ENCODE measurements around the gene FASTKD2. TPM values are rescaled to one million over a fixed set of nuclear protein-coding genes. Genes with fewer than 3 reads are reported as not detected.
A peak's percentile ranks its signal among the peaks of the same experiment; 100 is the strongest.
"Not testable (repeated sequence)": the region's sequence is repeated elsewhere in the genome, so short reads cannot be mapped to it uniquely, and the experiment has no call there.

Gene FASTKD2
- total and polyA plus RNA-seq, 3 experiments from 2014 or later, result 24.9 to 39.7 (median 37.5) TPM

DNA sequence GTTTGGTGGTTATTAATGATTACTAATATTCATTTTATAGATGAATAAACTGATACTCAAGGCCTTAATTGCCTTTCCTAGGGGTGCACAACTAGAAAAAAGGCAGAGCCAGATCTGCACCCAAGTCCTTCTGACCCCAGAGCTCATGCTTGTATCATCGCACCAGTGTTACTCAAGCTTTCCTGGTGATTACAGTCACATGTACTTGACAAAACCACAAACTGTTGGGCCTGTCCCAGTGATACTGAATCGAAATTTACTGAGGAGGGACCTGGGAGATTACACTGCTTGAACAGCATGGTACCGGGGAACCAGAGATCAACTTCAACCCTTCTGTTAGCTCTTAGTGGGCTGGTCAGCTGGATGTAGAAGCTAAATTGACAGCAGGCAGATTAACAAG lies 33.7 kb downstream of the FASTKD2 start:
- no peak overlapping the region for H3K4me3 Mint-ChIP-seq
- Histone ChIP-seq H3K4me3 (ENCODE audit: low read length) (no peak overlapping the region), H3K36me3 (ENCODE audit: insufficient read depth, low read length) (no peaks in the 10 kb centered on the region), H3K27me3 (ENCODE audit: insufficient read depth, low read length, poor library complexity, severe bottlenecking) (no peaks in the 10 kb centered on the region), H3K27ac (ENCODE audit: low read depth, low read length) (no peak overlapping the region), H3K4me1 (ENCODE audit: insufficient read depth, low read length) (peaks cover 7% of the 10 kb centered on the region), H3K9me3 (ENCODE audit: low read length) (no peaks in the 10 kb centered on the region)
- peaks cover 7 to 10% (median 7%) of the 10 kb centered on the region in 3 donors for H3K4me1 Mint-ChIP-seq
- ChIA-PET CTCF (no interaction called here), POLR2A (no interaction called here)
- H3K27me3 Mint-ChIP-seq, result no peaks in the 10 kb centered on the region
- no peak for DNase-seq
- no peaks in the 10 kb centered on the region for H3K9me3 Mint-ChIP-seq
- H3K36me3 Mint-ChIP-seq, result peaks cover 0 to 16% (median 2%) of the 10 kb centered on the region in 3 donors
- H3K27ac Mint-ChIP-seq, result no peak overlapping the region

- peak overlapping the region in 2 of 8 donors; percentile 30 to 42 for H3K27ac Mint-ChIP-seq
- peaks cover 7 to 10% (median 7%) of the 10 kb centered on the region in 3 donors for H3K4me1 Mint-ChIP-seq
- H3K36me3 ChIP-seq (ENCODE audit: insufficient read depth, low read length), result no peaks in the 10 kb centered on the region
- H3K27me3 ChIP-seq (ENCODE audit: insufficient read depth, low read length, poor library complexity, severe bottlenecking), result no peaks in the 10 kb centered on the region
- H3K4me1 ChIP-seq (ENCODE audit: insufficient read depth, low read length), result peaks cover 7% of the 10 kb centered on the region
- peak overlapping the region; percentile 33 for H3K4me3 ChIP-seq (ENCODE audit: low read length)
- no peak overlapping the region for H3K27ac ChIP-seq (ENCODE audit: low read depth, low read length)
- H3K36me3 Mint-ChIP-seq, result peaks cover 0 to 8% (median 2%) of the 10 kb centered on the region in 3 donors
- peak in 2 of 5 donors; percentile 9 to 47 for DNase-seq
- H3K4me3 Mint-ChIP-seq, result peak overlapping the region in 4 of 7 donors; percentile 48 to 74 (median 54)
- ChIA-PET CTCF (interaction anchor here (0.5 to 2.2 kb wide), 6 partner anchors 10 to 1174 kb away, joined by 3 to 10 read pairs (median 3); no protein-coding TSS in a partner anchor), POLR2A (no interaction called here)
- no peaks in the 10 kb centered on the region for H3K27me3 Mint-ChIP-seq
- H3K9me3 Mint-ChIP-seq, result no peaks in the 10 kb centered on the region
- no peaks in the 10 kb centered on the region for H3K9me3 ChIP-seq (ENCODE audit: low read length)
Measured at GRCh38 chr2:206800506-206801417, 35.4 kb downstream of the FASTKD2 start.

DNA sequence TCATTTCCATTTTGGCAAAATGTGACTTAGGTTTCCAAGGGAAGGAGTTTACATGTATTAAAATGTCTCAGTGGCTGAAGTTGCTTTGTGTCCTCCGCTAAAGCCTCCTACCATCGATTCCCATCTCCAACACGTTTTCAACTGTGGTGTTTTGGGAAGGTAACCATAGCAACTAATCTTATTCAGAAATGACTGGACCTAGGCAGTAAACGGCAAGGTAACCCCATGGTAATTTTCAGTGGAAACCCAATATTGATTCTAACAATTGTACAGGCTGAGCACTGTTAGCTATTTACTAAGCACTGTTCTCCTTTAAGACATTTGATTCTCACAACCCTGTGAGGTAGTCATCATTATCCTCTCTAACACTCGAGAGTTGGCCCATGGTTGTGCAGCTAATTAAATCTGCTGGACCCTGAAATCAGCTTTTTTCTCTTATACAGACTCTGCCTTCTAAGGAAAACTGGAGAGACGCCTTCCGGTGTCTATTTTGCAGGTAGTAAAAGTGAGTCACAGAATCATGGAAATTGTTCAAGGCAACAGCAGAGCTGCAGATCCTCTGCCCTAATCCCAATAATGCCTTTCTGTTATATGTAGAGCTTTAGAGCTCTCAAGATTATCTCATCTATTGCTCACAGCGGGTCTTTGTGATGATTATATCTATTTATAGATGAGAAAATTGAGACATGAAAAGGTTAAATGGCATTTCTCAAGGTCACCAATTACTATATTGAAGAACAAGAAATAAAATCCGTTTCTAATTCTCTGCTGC lies 36.2 kb downstream of the FASTKD2 start:
- no peaks in the 10 kb centered on the region for H3K9me3 Mint-ChIP-seq
- Histone ChIP-seq H3K27me3 (ENCODE audit: insufficient read depth, low read length, poor library complexity, severe bottlenecking) (no peaks in the 10 kb centered on the region), H3K4me1 (ENCODE audit: insufficient read depth, low read length) (peaks cover 7% of the 10 kb centered on the region), H3K27ac (ENCODE audit: low read depth, low read length) (no peak overlapping the region), H3K4me3 (ENCODE audit: low read length) (no peak overlapping the region), H3K36me3 (ENCODE audit: insufficient read depth, low read length) (no peaks in the 10 kb centered on the region), H3K9me3 (ENCODE audit: low read length) (no peaks in the 10 kb centered on the region)
- H3K27ac Mint-ChIP-seq, result peak overlapping the region in 1 of 8 donors; percentile 47
- no peak for DNase-seq
- H3K36me3 Mint-ChIP-seq, result peaks cover 0 to 5% (median 3%) of the 10 kb centered on the region in 3 donors
- H3K4me3 Mint-ChIP-seq, result no peak overlapping the region
- CTCF ChIA-PET, result interaction anchor here (1.1 to 2.2 kb wide), 3 partner anchors 13 to 671 kb away, joined by 3 to 10 read pairs (median 3); no protein-coding TSS in a partner anchor
- peaks cover 7 to 10% (median 7%) of the 10 kb centered on the region in 3 donors for H3K4me1 Mint-ChIP-seq
- POLR2A ChIA-PET, result no interaction called here
- no peaks in the 10 kb centered on the region for H3K27me3 Mint-ChIP-seq

DNA sequence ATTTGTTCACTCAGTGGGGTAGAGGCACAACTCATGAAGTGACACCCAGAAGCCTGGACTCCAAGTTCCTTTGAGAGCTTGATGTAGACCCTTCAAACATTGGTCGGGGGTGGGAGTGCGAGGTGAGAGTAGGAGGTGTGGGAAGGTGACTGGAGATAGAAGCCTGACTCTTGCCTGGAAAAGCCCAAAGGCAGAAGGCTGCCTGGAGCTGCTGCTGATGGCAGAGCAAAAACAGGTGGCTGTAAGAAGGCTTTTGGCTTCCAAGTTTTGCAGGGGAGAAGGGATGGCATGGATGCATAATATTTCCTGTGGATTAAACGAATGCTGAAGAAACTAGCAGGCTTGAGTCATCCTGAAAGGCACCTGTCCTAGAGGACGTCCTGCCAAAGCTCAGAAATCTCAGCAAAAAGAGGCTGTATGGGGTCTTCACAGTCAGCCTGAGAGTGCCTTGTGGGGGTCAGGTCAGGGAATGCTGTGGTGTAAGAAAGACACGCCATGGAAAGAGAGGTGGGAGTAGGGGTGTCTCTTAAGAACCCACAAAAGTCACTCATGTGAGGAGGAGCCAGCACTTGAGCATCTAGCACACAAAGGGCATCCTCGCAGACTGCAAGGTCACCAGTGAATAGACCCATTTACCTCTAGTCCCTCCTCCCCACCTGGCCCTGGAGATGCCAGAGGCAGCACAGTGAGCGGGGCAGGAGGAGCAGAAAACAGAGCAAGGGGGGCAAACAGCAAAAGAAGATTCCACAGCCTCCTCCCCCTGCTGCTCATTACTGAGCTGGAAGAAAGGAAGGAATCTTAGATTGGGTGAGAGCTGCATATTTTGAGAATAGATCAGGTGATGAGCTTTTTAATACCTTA lies 37.5 kb downstream of the FASTKD2 start:
- no peaks in the 10 kb centered on the region for H3K9me3 Mint-ChIP-seq
- Histone ChIP-seq H3K27ac (ENCODE audit: low read depth, low read length) (no peak overlapping the region), H3K36me3 (ENCODE audit: insufficient read depth, low read length) (no peaks in the 10 kb centered on the region), H3K4me3 (ENCODE audit: low read length) (no peak overlapping the region), H3K9me3 (ENCODE audit: low read length) (no peaks in the 10 kb centered on the region), H3K4me1 (ENCODE audit: insufficient read depth, low read length) (peaks cover 7% of the 10 kb centered on the region), H3K27me3 (ENCODE audit: insufficient read depth, low read length, poor library complexity, severe bottlenecking) (no peaks in the 10 kb centered on the region)
- peak overlapping the region in 1 of 8 donors; percentile 28 for H3K27ac Mint-ChIP-seq
- peaks cover 7 to 9% (median 7%) of the 10 kb centered on the region in 3 donors for H3K4me1 Mint-ChIP-seq
- H3K27me3 Mint-ChIP-seq, result no peaks in the 10 kb centered on the region
- ChIA-PET POLR2A (no interaction called here), CTCF (no interaction called here)
- no peak for DNase-seq
- no peak overlapping the region for H3K4me3 Mint-ChIP-seq
- H3K36me3 Mint-ChIP-seq, result peaks cover 0 to 4% (median 3%) of the 10 kb centered on the region in 3 donors

- peaks cover 7% of the 10 kb centered on the region for H3K4me1 ChIP-seq (ENCODE audit: insufficient read depth, low read length)
- H3K27ac Mint-ChIP-seq, result no peak overlapping the region
- H3K27me3 Mint-ChIP-seq, result no peaks in the 10 kb centered on the region
- ChIA-PET POLR2A (no interaction called here), CTCF (interaction anchor here (1.3 kb wide), 1 partner anchor 10 kb away, joined by 5 read pairs; no protein-coding TSS in a partner anchor)
- no peak overlapping the region for H3K27ac ChIP-seq (ENCODE audit: low read depth, low read length)
- no peak overlapping the region for H3K4me3 ChIP-seq (ENCODE audit: low read length)
- no peak overlapping the region for H3K4me3 Mint-ChIP-seq
- H3K36me3 Mint-ChIP-seq, result peaks cover 0 to 4% (median 3%) of the 10 kb centered on the region in 3 donors
- no peaks in the 10 kb centered on the region for H3K9me3 ChIP-seq (ENCODE audit: low read length)
- no peak for DNase-seq
- no peaks in the 10 kb centered on the region for H3K9me3 Mint-ChIP-seq
- no peaks in the 10 kb centered on the region for H3K36me3 ChIP-seq (ENCODE audit: insufficient read depth, low read length)
- H3K27me3 ChIP-seq (ENCODE audit: insufficient read depth, low read length, poor library complexity, severe bottlenecking), result no peaks in the 10 kb centered on the region
- H3K4me1 Mint-ChIP-seq, result peaks cover 6 to 7% (median 7%) of the 10 kb centered on the region in 3 donors
Measured at GRCh38 chr2:206804326-206804725, 38.9 kb downstream of the FASTKD2 start.

GRCh38 chr2:206805887-206806607 lies 40.6 kb downstream of the FASTKD2 start:
- Histone ChIP-seq H3K4me3 (ENCODE audit: low read length) (no peak overlapping the region), H3K27me3 (ENCODE audit: insufficient read depth, low read length, poor library complexity, severe bottlenecking) (no peaks in the 10 kb centered on the region), H3K27ac (ENCODE audit: low read depth, low read length) (no peak overlapping the region), H3K9me3 (ENCODE audit: low read length) (no peaks in the 10 kb centered on the region), H3K4me1 (ENCODE audit: insufficient read depth, low read length) (no peaks in the 10 kb centered on the region), H3K36me3 (ENCODE audit: insufficient read depth, low read length) (no peaks in the 10 kb centered on the region)
- H3K4me1 Mint-ChIP-seq, result no peaks in the 10 kb centered on the region
- no peaks in the 10 kb centered on the region for H3K27me3 Mint-ChIP-seq
- no peaks in the 10 kb centered on the region for H3K9me3 Mint-ChIP-seq
- peaks cover 0 to 3% (median 1%) of the 10 kb centered on the region in 3 donors for H3K36me3 Mint-ChIP-seq
- ChIA-PET CTCF (no interaction called here), POLR2A (no interaction called here)
- DNase-seq, result no peak
- H3K27ac Mint-ChIP-seq, result no peak overlapping the region
- H3K4me3 Mint-ChIP-seq, result no peak overlapping the region

- H3K27me3 ChIP-seq (ENCODE audit: insufficient read depth, low read length, poor library complexity, severe bottlenecking); POLR2A ChIA-PET; H3K9me3 ChIP-seq (ENCODE audit: low read length); H3K4me3 Mint-ChIP-seq; H3K27ac ChIP-seq (ENCODE audit: low read depth, low read length); H3K36me3 Mint-ChIP-seq; H3K4me3 ChIP-seq (ENCODE audit: low read length); H3K27me3 Mint-ChIP-seq; H3K4me1 Mint-ChIP-seq; CTCF ChIA-PET; H3K9me3 Mint-ChIP-seq; H3K36me3 ChIP-seq (ENCODE audit: insufficient read depth, low read length); DNase-seq; H3K4me1 ChIP-seq (ENCODE audit: insufficient read depth, low read length): not testable (repeated sequence)
- H3K27ac Mint-ChIP-seq, result peak overlapping the region in 1 of 8 donors; percentile 78
Measured at GRCh38 chr2:206807624-206808023, 42.2 kb downstream of the FASTKD2 start.

All from CD8-positive, alpha-beta memory T cell (primary cell).